GM21515 (cell line): Measurements from ENCODE around the gene PCSK4.
"Not testable (repeated sequence)": the region's sequence is repeated elsewhere in the genome, so short reads cannot be mapped to it uniquely, and the experiment has no call there.

ENCODE experiments used
- ATAC-seq: cut with Tn5 transposase; IDR thresholded peaks from one replicate; pipeline ENCODE4 v1.9.1; 2021; ENCODE audit not compliant: unreplicated experiment

Gene PCSK4

GRCh38 chr19:1489463-1490310 lies 463 bp downstream of the PCSK4 start:
- no peak for ATAC-seq

- ATAC-seq, result no peak
Observed at GRCh38 chr19:1488282-1488601, 1.9 kb downstream of the PCSK4 start.

- ATAC-seq, result no peak
Observed at GRCh38 chr19:1487576-1488281, 2.4 kb downstream of the PCSK4 start.

GRCh38 chr19:1486720-1487575 lies 3.2 kb downstream of the PCSK4 start:
- ATAC-seq, result no peak

GRCh38 chr19:1483979-1484428 lies 6.1 kb downstream of the PCSK4 start:
- no peak for ATAC-seq

GRCh38 chr19:1483131-1483978 lies 6.8 kb downstream of the PCSK4 start:
- ATAC-seq, result no peak

- no peak for ATAC-seq
Observed at GRCh38 chr19:1482361-1483130, 7.6 kb downstream of the PCSK4 start.

GRCh38 chr19:1481893-1482360 lies 8.2 kb downstream of the PCSK4 start:
- ATAC-seq, result no peak

GRCh38 chr19:1481224-1481892 lies 8.8 kb downstream of the PCSK4 start:
- ATAC-seq, result no peak

- ATAC-seq, result peak; percentile 82
Observed at GRCh38 chr19:1478934-1479707, 11.0 kb downstream of the PCSK4 start, which contains the start of gene C19orf25. TSS of gene C19orf25 (minus strand) at chr19:1479215. CDS start at chr19:1478903, 312 bp downstream.

GRCh38 chr19:1477056-1477455 lies 13.1 kb downstream of the PCSK4 start:
- not testable (repeated sequence) for ATAC-seq

GRCh38 chr19:1475751-1476437 lies 14.3 kb downstream of the PCSK4 start:
- no peak for ATAC-seq

- ATAC-seq, result no peak
Observed at GRCh38 chr19:1474765-1475351, 15.3 kb downstream of the PCSK4 start.

GRCh38 chr19:1474011-1474764 lies 16.0 kb downstream of the PCSK4 start:
- no peak for ATAC-seq

- no peak for ATAC-seq
Observed at GRCh38 chr19:1473085-1473851, 16.9 kb downstream of the PCSK4 start.
